Measurements from ENCODE around the gene RHOT1.

- TF ChIP-seq CTCF (IDR thresholded peaks at IDR 0.05) (no peak), POLR2AphosphoS5 (IDR thresholded peaks at IDR 0.05; ENCODE audit: low read depth, low read length) (no peak), REST (IDR thresholded peaks at IDR 0.05; ENCODE audit: insufficient read depth in 1 of 2, low read depth in 2 of 2, low read length in 1 of 2) (no peak), TCF7L2 (IDR thresholded peaks at IDR 0.05; ENCODE audit: low read depth, low read length) (no peak), SIN3A (IDR thresholded peaks at IDR 0.05; ENCODE audit: borderline replicate concordance, insufficient read depth, low read depth, low read length) (no peak)
Observed at GRCh38 chr17:32256012-32256700, 113.9 kb downstream of the RHOT1 start.

Measured in Panc1 (cell line).